ENCODE data around the gene RWDD4. TPM values are rescaled to one million over a fixed set of nuclear protein-coding genes. Genes with fewer than 3 reads are reported as not detected.
A peak's percentile ranks its signal among the peaks of the same experiment; 100 is the strongest.

The RWDD4 gene
- total and polyA plus RNA-seq, 9 of the 15 experiments (the other 6 are each of a cell fraction or from before 2014, with no cell fraction given), result 8.4 to 32.5 (median 24.2) TPM

- no TSS peak for BruUV-seq (replicated peaks)
- POLR2A ChIA-PET, result interaction anchor here (1.0 kb wide), 1 partner anchor 220 kb away, joined by 4 read pairs; no protein-coding TSS in a partner anchor
These were observed 1.4 kb downstream of the RWDD4 start for GRCh38 chr4:183657564-183657963.

More at GRCh38 chr4:183657564-183657963, 1.4 kb downstream of the RWDD4 start:
- CTCF ChIA-PET (ENCODE audit: low intra/inter-chr PET ratio), result no interaction called here
- in situ Hi-C loops (cut with MboI) (no loop called here), intact Hi-C loops (cut with micrococcal nuclease) (loop anchor here (5.0 kb wide), 1 partner anchor 155 kb away; no protein-coding TSS in a partner anchor)
- H3K4me3 ChIP-seq, result peak overlapping the region; percentile 95
- H3K9me3 ChIP-seq (replicated peaks; ENCODE audit: control insufficient read depth, insufficient read depth, low read depth, low read length), result no peaks in the 10 kb centered on the region
- H2AFZ ChIP-seq (ENCODE audit: low read depth, low read length), result peak overlapping the region; percentile 76; the same call in 1 of the 2 replicates
- H3K27me3 ChIP-seq (ENCODE audit: control insufficient read depth in 2 of 2, insufficient read depth in 2 of 2, low read length in 2 of 2), result no peaks in the 10 kb centered on the region
- no peaks in the 10 kb centered on the region for H4K20me1 ChIP-seq (replicated peaks; ENCODE audit: control insufficient read depth, insufficient read depth, low read length)
- TF ChIP-seq KLF10 (CRISPR knock-in tag; IDR thresholded peaks at IDR 0.05), result no peak
- TF ChIP-seq POLR2B (IDR thresholded peaks at IDR 0.05; ENCODE audit: low read depth, partially characterized antibody), result no peak
- TF ChIP-seq SIRT6 (IDR thresholded peaks at IDR 0.05; ENCODE audit: low read depth, low read length), result no peak
- TF ChIP-seq THRAP3 (IDR thresholded peaks at IDR 0.05; ENCODE audit: borderline replicate concordance), result no peak
- TF ChIP-seq E4F1 (CRISPR knock-in tag; IDR thresholded peaks at IDR 0.05; ENCODE audit: borderline replicate concordance), result no peak
- no peak for TF ChIP-seq SMARCA4 (IDR thresholded peaks at IDR 0.05)
- TF ChIP-seq ZNF280B (CRISPR knock-in tag; IDR thresholded peaks at IDR 0.05), result no peak
- no peak for TF ChIP-seq XRCC5 (IDR thresholded peaks at IDR 0.05; ENCODE audit: low read depth, low read length)
- TF ChIP-seq MCM2 (IDR thresholded peaks at IDR 0.05; ENCODE audit: low read depth), result no peak
- no peak for TF ChIP-seq NFIX (CRISPR knock-in tag; IDR thresholded peaks at IDR 0.05; ENCODE audit: low read depth)
- no peak for TF ChIP-seq TFAM (CRISPR knock-in tag; conservative IDR thresholded peaks at IDR 0.05)
- no peak for TF ChIP-seq ZNF174 (CRISPR knock-in tag; IDR thresholded peaks at IDR 0.05)
- TF ChIP-seq RCOR1 (IDR thresholded peaks at IDR 0.05; ENCODE audit: borderline replicate concordance in 1 of 2, low read depth in 2 of 2, low read length in 2 of 2), result no peak
- H3K9me1 ChIP-seq (ENCODE audit: control insufficient read depth, insufficient read depth, low read length), result no peaks in the 10 kb centered on the region
- H3K9ac ChIP-seq (ENCODE audit: insufficient read depth in 1 of 2, low read depth in 2 of 2, low read length in 2 of 2), result peak overlapping the region in 1 of 2 experiments; percentile 87; a peak in 2 of 4 replicates
- H3K79me2 ChIP-seq (ENCODE audit: control insufficient read depth, insufficient read depth, low read length), result peaks cover 47% of the 10 kb centered on the region
- DNase-seq (ENCODE audit: extremely low read depth in 1 of 4, low spot score in 3 of 4) (peak in 1 of 4 experiments; percentile 11), ATAC-seq (no peak), FAIRE-seq (peak; percentile 56)
- H3K36me3 ChIP-seq (ENCODE audit: control insufficient read depth, insufficient read depth, low read length), result peaks cover 32% of the 10 kb centered on the region
- peaks cover 2 to 6% of the 10 kb centered on the region in 2 experiments; a peak in 2 of 5 replicates for H3K4me1 ChIP-seq (replicated peaks in 1 of 2; ENCODE audit: control insufficient read depth in 2 of 2, insufficient read depth in 2 of 2, low read length in 2 of 2)
- WGBS (ENCODE audit: insufficient coverage, low coverage, missing lambda C conversion rate), result 14% methylated on average over 3 of the region's 3 CpGs
- peak overlapping the region; percentile 89 for H3K4me2 ChIP-seq (ENCODE audit: insufficient read depth, low read length)
- H3K27ac ChIP-seq (ENCODE audit: extremely low read depth, low read depth, low read length), result no peak overlapping the region
